ENCODE results near the gene C1QTNF8. TPM values are rescaled to one million over a fixed set of nuclear protein-coding genes. Genes with fewer than 3 reads are reported as not detected.

The C1QTNF8 gene
- total RNA-seq, 4 donors from 2014 or later, result not detected

- Histone ChIP-seq H3K4me3 (no peak overlapping the region), H3K27me3 (no peaks in the 10 kb centered on the region), H3K4me1 (no peaks in the 10 kb centered on the region), H3K36me3 (no peaks in the 10 kb centered on the region), H3K27ac (no peak overlapping the region), H3K9me3 (no peaks in the 10 kb centered on the region)
- intact Hi-C loops (cut with DNase I; ENCODE audit: low total_unique reads), result no loop called here
- in situ Hi-C loops (cut with MboI; ENCODE audit: low pct_ligation_motif_present in 1 of 4, low pct_unique_long_range_greater_than_20kb in 1 of 4, low sequenced_read_pairs in 3 of 4), result no loop called here
- 49% methylated on average over 13 of the region's 17 CpGs; no CpG with 5 or more reads in 1 of the 2 donors for WGBS, 2 donors (ENCODE audit: low coverage in 1 of 2)
- TF ChIP-seq CTCF (IDR thresholded peaks at IDR 0.05) (no peak), POLR2A (IDR thresholded peaks at IDR 0.05) (no peak), EP300 (IDR thresholded peaks at IDR 0.05; ENCODE audit: low read depth) (no peak), POLR2AphosphoS5 (IDR thresholded peaks at IDR 0.05) (no peak)
- no peak for DNase-seq
Measured at GRCh38 chr16:1126044-1126443, 30.0 kb upstream of the C1QTNF8 start.

GRCh38 chr16:1125471-1125870, 29.4 kb upstream of the C1QTNF8 start:
- WGBS, 2 donors (ENCODE audit: low coverage in 1 of 2), result 30% methylated on average over 11 of the region's 18 CpGs; no CpG with 5 or more reads in 1 of the 2 donors
- peak; percentile 14 for DNase-seq
- TF ChIP-seq POLR2A (IDR thresholded peaks at IDR 0.05) (no peak), POLR2AphosphoS5 (IDR thresholded peaks at IDR 0.05) (no peak), EP300 (IDR thresholded peaks at IDR 0.05; ENCODE audit: low read depth) (no peak), CTCF (IDR thresholded peaks at IDR 0.05) (no peak)
- Histone ChIP-seq H3K36me3 (no peaks in the 10 kb centered on the region), H3K27ac (no peak overlapping the region), H3K9me3 (no peaks in the 10 kb centered on the region), H3K27me3 (peaks cover 3% of the 10 kb centered on the region), H3K4me3 (no peak overlapping the region), H3K4me1 (no peaks in the 10 kb centered on the region)
- in situ Hi-C loops (cut with MboI; ENCODE audit: low pct_ligation_motif_present in 1 of 4, low pct_unique_long_range_greater_than_20kb in 1 of 4, low sequenced_read_pairs in 3 of 4) (no loop called here), intact Hi-C loops (cut with DNase I; ENCODE audit: low total_unique reads) (no loop called here)

- H3K27me3 ChIP-seq, result peaks cover 8% of the 10 kb centered on the region
- no peaks in the 10 kb centered on the region for H3K9me3 ChIP-seq
- TF ChIP-seq EP300 (IDR thresholded peaks at IDR 0.05; ENCODE audit: low read depth) (no peak), POLR2AphosphoS5 (IDR thresholded peaks at IDR 0.05) (no peak), POLR2A (IDR thresholded peaks at IDR 0.05) (no peak), CTCF (IDR thresholded peaks at IDR 0.05) (no peak)
- no peak overlapping the region for H3K4me3 ChIP-seq
- 76% methylated on average over 3 of the region's 11 CpGs; no CpG with 5 or more reads in 1 of the 2 donors for WGBS, 2 donors (ENCODE audit: low coverage in 1 of 2)
- H3K4me1 ChIP-seq, result no peaks in the 10 kb centered on the region
- H3K27ac ChIP-seq, result no peak overlapping the region
- intact Hi-C loops (cut with DNase I; ENCODE audit: low total_unique reads) (no loop called here), in situ Hi-C loops (cut with MboI; ENCODE audit: low pct_ligation_motif_present in 1 of 4, low pct_unique_long_range_greater_than_20kb in 1 of 4, low sequenced_read_pairs in 3 of 4) (no loop called here)
- DNase-seq, result no peak
- H3K36me3 ChIP-seq, result no peaks in the 10 kb centered on the region
Measured at GRCh38 chr16:1124795-1125194, 28.8 kb upstream of the C1QTNF8 start.

GRCh38 chr16:1124291-1124690, 28.2 kb upstream of the C1QTNF8 start:
- Histone ChIP-seq H3K4me1 (no peaks in the 10 kb centered on the region), H3K4me3 (no peak overlapping the region), H3K9me3 (no peaks in the 10 kb centered on the region), H3K27me3 (peaks cover 8% of the 10 kb centered on the region), H3K27ac (no peak overlapping the region), H3K36me3 (no peaks in the 10 kb centered on the region)
- no peak for TF ChIP-seq POLR2A (IDR thresholded peaks at IDR 0.05)
- TF ChIP-seq EP300 (IDR thresholded peaks at IDR 0.05; ENCODE audit: low read depth), result no peak
- no peak for TF ChIP-seq CTCF (IDR thresholded peaks at IDR 0.05)
- TF ChIP-seq POLR2AphosphoS5 (IDR thresholded peaks at IDR 0.05), result no peak
- intact Hi-C loops (cut with DNase I; ENCODE audit: low total_unique reads) (no loop called here), in situ Hi-C loops (cut with MboI; ENCODE audit: low pct_ligation_motif_present in 1 of 4, low pct_unique_long_range_greater_than_20kb in 1 of 4, low sequenced_read_pairs in 3 of 4) (no loop called here)
- no peak for DNase-seq
- 72% methylated on average over 10 of the region's 18 CpGs; no CpG with 5 or more reads in 1 of the 2 donors for WGBS, 2 donors (ENCODE audit: low coverage in 1 of 2)
